Osteoblast (primary cell): ENCODE data around the gene PRKAG2. TPM values are rescaled to one million over a fixed set of nuclear protein-coding genes. Genes with fewer than 3 reads are reported as not detected.
A peak's percentile ranks its signal among the peaks of the same experiment; 100 is the strongest.
"Not testable (repeated sequence)": the region's sequence is repeated elsewhere in the genome, so short reads cannot be mapped to it uniquely, and the experiment has no call there.

Experiments
- DNase-seq: peaks from one replicate; pipeline ENCODE4 v3.0.0; 2011; ENCODE audit warnings: low spot score, mixed read lengths; ENCODE audit not compliant: insufficient read length; ENCODE audit errors: missing footprints
- H2AFZ ChIP-seq: 2 replicates; pipeline ENCODE4 v1.6.0; 2011; ENCODE audit warnings: mild to moderate bottlenecking, low read length
- H3K27ac ChIP-seq: 2 replicates; pipeline ENCODE4 v1.5.1; 2011; ENCODE audit warnings: mild to moderate bottlenecking, low read depth, low read length, moderate library complexity
- H3K27me3 ChIP-seq: 2 replicates; pipeline ENCODE4 v1.6.0; 2012; ENCODE audit warnings: mild to moderate bottlenecking, control low read depth, inconsistent platforms, low read length, moderate library complexity; ENCODE audit not compliant: insufficient read depth
- H3K36me3 ChIP-seq: 2 replicates; pipeline ENCODE4 v1.5.1; 2011; ENCODE audit warnings: mild to moderate bottlenecking, low read length, control low read depth, moderate library complexity; ENCODE audit not compliant: insufficient read depth
- H3K4me1 ChIP-seq: 2 replicates; pipeline ENCODE4 v1.5.1; 2011; ENCODE audit warnings: mild to moderate bottlenecking, low read length, control low read depth, moderate library complexity; ENCODE audit not compliant: insufficient read depth
- H3K4me2 ChIP-seq: 2 replicates; pipeline ENCODE4 v1.6.0; 2011; ENCODE audit warnings: mild to moderate bottlenecking, low read length; ENCODE audit not compliant: insufficient read depth
- H3K4me3 ChIP-seq: fragments of 200-600 bp; sonication (generic); 3 replicates; pipeline ENCODE4 v1.5.1; 2012; ENCODE audit warnings: mild to moderate bottlenecking, low read length, inconsistent platforms; ENCODE audit not compliant: insufficient read depth
- H3K79me2 ChIP-seq: 2 replicates; pipeline ENCODE4 v1.6.0; 2012; ENCODE audit warnings: mild to moderate bottlenecking, low read length, control low read depth, inconsistent platforms; ENCODE audit not compliant: insufficient read depth
- H3K9me3 ChIP-seq: 2 replicates; pipeline ENCODE4 v1.5.1; 2011; ENCODE audit warnings: low read depth, low read length, control low read depth
- H4K20me1 ChIP-seq: 2 replicates; pipeline ENCODE4 v1.6.0; 2012; ENCODE audit warnings: mild to moderate bottlenecking, low read length, control low read depth; ENCODE audit not compliant: insufficient read depth
- total RNA-seq: library from RNA; depleted of rRNA; stranded (reverse); fragments of >200 nt; gene quantifications from 2 replicates; pipeline ENCODE4 v1.2.3, GENCODE V29; 2012
- TF ChIP-seq, protein P1 (sequence below): IDR thresholded peaks from 2 replicates; pipeline ENCODE4 v1.5.1; 2011; ENCODE audit warnings: mild to moderate bottlenecking, low read depth, low read length, moderate library complexity; ENCODE audit errors: extremely low read depth

The PRKAG2 gene
- total RNA-seq, 1 donor = 20.6 TPM

DNA sequence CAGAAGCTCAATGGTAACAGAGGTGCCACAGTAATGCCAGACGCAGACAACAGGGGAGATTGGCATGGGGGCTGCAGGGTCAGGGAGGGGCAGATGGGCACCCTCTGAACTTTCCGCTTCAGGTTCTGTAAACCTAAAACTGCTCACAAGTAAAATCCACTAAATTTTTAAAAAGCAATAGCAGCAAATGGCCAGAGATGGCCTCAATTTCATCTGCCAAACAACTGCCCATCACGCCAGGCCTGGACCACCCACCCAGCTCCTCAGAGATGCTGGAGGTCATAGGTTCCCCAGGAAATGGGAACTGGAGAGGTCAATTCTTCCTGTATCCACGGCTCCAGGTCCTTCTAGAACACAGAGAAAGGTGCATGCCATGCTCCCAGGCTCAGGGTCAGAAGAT, 76.1 kb downstream of the PRKAG2 start:
- TF ChIP-seq, protein P1, sequence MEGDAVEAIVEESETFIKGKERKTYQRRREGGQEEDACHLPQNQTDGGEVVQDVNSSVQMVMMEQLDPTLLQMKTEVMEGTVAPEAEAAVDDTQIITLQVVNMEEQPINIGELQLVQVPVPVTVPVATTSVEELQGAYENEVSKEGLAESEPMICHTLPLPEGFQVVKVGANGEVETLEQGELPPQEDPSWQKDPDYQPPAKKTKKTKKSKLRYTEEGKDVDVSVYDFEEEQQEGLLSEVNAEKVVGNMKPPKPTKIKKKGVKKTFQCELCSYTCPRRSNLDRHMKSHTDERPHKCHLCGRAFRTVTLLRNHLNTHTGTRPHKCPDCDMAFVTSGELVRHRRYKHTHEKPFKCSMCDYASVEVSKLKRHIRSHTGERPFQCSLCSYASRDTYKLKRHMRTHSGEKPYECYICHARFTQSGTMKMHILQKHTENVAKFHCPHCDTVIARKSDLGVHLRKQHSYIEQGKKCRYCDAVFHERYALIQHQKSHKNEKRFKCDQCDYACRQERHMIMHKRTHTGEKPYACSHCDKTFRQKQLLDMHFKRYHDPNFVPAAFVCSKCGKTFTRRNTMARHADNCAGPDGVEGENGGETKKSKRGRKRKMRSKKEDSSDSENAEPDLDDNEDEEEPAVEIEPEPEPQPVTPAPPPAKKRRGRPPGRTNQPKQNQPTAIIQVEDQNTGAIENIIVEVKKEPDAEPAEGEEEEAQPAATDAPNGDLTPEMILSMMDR = no peak
- Histone ChIP-seq H4K20me1 (no peaks in the 10 kb centered on the region), H2AFZ (no peak overlapping the region), H3K9me3 (no peaks in the 10 kb centered on the region), H3K27ac (no peak overlapping the region), H3K4me1 (peaks cover 3% of the 10 kb centered on the region), H3K4me2 (no peak overlapping the region), H3K36me3 (no peaks in the 10 kb centered on the region), H3K79me2 (no peaks in the 10 kb centered on the region), H3K4me3 (no peak overlapping the region), H3K27me3 (peaks cover 19% of the 10 kb centered on the region)
- no peak for DNase-seq

DNA sequence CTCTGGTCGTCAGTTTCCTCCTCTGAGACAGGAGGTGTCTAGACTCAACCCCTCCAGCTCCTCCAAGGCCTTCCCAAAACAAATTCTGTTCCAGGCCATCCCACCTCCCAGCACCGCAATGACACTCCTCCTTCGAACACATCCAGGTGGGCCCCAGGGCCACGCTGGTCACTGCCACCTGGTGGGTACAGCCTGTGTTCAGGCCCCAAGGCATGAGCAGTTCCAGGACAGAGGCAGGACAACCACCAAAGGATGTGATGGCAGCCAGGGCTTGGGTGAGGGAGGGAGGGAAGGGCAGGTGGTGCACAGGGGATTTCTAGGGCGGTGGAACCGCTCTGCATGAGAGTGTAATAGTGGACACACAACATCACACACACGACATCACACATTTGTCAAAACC, 76.5 kb downstream of the PRKAG2 start:
- Histone ChIP-seq H2AFZ (no peak overlapping the region), H4K20me1 (no peaks in the 10 kb centered on the region), H3K4me3 (no peak overlapping the region), H3K9me3 (no peaks in the 10 kb centered on the region), H3K79me2 (no peaks in the 10 kb centered on the region), H3K4me1 (peaks cover 3% of the 10 kb centered on the region), H3K36me3 (no peaks in the 10 kb centered on the region), H3K27me3 (peaks cover 15% of the 10 kb centered on the region), H3K27ac (no peak overlapping the region), H3K4me2 (no peak overlapping the region)
- DNase-seq = no peak
- TF ChIP-seq, protein P1 = no peak

DNA sequence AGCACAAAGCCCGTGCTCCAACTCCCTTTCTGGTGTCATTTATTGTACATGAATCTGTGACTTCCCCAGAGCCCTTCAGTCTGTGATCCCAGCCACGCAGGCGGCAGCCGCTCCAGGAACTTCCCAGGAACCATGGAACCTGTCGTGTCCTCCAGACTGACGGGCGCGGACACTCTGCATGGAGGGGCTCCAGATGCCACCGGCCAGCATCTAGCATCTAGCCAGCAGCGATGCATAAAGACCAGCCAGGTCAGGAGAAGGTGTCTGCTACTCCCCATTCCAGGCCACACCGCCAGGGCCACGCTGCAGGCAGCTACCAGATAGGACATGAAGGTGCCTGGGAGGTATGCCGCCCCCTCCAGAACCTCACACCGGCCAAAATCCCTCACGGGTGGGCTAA, 77.4 kb downstream of the PRKAG2 start:
- H3K36me3 ChIP-seq = no peaks in the 10 kb centered on the region
- H3K27ac ChIP-seq = no peak overlapping the region
- H3K4me3 ChIP-seq = no peak overlapping the region
- DNase-seq = no peak
- no peak overlapping the region for H3K4me2 ChIP-seq
- no peak overlapping the region for H2AFZ ChIP-seq
- no peaks in the 10 kb centered on the region for H4K20me1 ChIP-seq
- peaks cover 14% of the 10 kb centered on the region for H3K27me3 ChIP-seq
- TF ChIP-seq, protein P1 = no peak
- no peaks in the 10 kb centered on the region for H3K79me2 ChIP-seq
- H3K4me1 ChIP-seq = peaks cover 8% of the 10 kb centered on the region
- H3K9me3 ChIP-seq = no peaks in the 10 kb centered on the region

DNA sequence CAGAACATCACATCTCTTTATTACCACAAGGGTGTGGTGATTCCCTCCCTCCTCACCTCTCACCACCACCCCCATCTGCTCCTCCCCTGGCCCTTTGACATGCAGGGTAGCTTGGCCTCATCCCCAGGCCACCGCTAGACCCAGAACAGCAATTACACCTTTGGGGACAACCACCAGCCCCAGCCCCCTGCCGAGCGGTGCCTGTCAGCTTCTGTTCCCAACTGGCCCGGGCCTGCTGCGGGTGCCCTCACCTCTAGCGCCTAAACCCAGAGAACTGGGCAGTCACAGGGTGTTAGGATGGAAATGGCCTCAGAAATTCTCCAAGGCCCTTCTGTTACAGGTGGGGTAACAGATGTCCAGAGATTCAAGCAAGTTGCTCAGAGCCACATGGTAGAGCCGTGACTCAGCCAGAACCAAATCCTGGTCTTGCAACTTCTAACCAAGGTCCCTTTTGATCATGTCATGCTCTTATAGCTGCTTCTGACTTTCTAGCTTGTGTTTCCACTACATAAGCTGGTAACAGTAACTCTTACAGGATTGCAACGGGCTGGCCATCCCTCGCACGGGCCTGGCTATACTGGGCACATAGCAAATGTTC, 78.0 kb downstream of the PRKAG2 start:
- TF ChIP-seq, protein P1 = no peak
- Histone ChIP-seq H2AFZ (no peak overlapping the region), H3K36me3 (no peaks in the 10 kb centered on the region), H3K79me2 (no peaks in the 10 kb centered on the region), H3K27me3 (peaks cover 14% of the 10 kb centered on the region), H3K4me2 (no peak overlapping the region), H4K20me1 (no peaks in the 10 kb centered on the region), H3K9me3 (no peaks in the 10 kb centered on the region), H3K27ac (no peak overlapping the region), H3K4me3 (no peak overlapping the region), H3K4me1 (peaks cover 13% of the 10 kb centered on the region)
- no peak for DNase-seq

DNA sequence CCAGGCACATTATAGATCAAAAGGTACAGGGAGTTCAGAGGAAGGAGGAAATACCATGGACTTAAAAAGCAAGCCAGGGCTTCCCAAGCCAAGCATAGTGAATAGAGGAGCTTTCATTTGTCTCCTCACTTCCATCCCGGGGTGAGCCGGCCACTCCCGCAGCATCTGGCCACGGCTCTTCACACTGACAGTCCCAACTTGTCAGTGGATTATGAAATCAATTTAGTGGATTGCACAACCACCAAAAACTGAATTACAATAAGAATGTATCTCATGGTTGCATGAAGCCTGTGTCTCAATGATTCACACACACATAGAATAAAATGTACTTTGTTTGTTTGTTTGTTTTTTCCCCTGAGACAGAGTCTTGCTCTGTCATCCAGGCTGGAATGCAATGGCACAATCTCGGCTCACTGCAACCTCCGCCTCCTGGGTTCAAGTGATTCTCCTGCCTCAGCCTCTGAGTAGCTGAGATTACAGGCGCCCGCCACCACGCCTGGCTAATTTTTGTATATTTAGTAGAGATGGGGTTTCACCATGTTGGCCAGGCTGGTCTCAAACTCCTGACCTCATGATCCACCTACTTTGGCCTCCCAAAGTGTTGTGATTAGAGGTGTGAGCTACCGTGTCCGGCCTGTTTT, 79.1 kb downstream of the PRKAG2 start:
- not testable (repeated sequence) for H3K4me2 ChIP-seq, H3K4me3 ChIP-seq, H4K20me1 ChIP-seq, H3K79me2 ChIP-seq, H3K27ac ChIP-seq, H3K36me3 ChIP-seq, H3K9me3 ChIP-seq
- Histone ChIP-seq H2AFZ (peak overlapping the region; percentile 18), H3K4me1 (peaks cover 17% of the 10 kb centered on the region), H3K27me3 (peaks cover 14% of the 10 kb centered on the region)
- peak; percentile 94 for DNase-seq
